K562 (cell line): ENCODE data around the gene STT3B. TPM values are rescaled to one million over a fixed set of nuclear protein-coding genes. Genes with fewer than 3 reads are reported as not detected.

Experiments
- ATAC-seq: fragments of 200-7000 bp; cut with Tn5 transposase; 3 replicates; pipeline ENCODE4 v1.9.1; 2020; ENCODE audit warnings: moderate library complexity
- BruUV-seq: library from RNA; stranded (reverse); fragments of 400-500 nt; replicated peaks from 2 replicates; lab custom pipeline; 2021; lab: Mats Ljungman, UMichigan
- CTCF ChIA-PET: fragments of 300-600 bp; formaldehyde crosslinking; extraction: SDS; loops from one replicate; lab custom pipeline; 2021; ENCODE audit warnings: low intra/inter-chr PET ratio; lab: Yijun Ruan, JAX
- POLR2A ChIA-PET: fragments of 300-600, 350-650 bp; sonication (Branson Sonifier 250); formaldehyde crosslinking; extraction: SDS; loops from one replicate; lab custom pipeline; 2021; ENCODE audit warnings: antibody characterized with exemption, inconsistent platforms; lab: Yijun Ruan, JAX
- DNase-seq, 4 experiments: peaks; one replicate each; pipeline versions ENCODE4 v3.0.0 to v3.0.0-alpha.2; 2011 to 2018; ENCODE audit warnings: low spot score in 3 of 4, mixed read lengths in 3 of 4; ENCODE audit errors: extremely low read depth in 1 of 4
- FAIRE-seq: peaks from 2 replicates; lab custom pipeline; 2011; peaks lifted over from hg19 to GRCh38; lab: Jason Lieb, UNC
- H2AFZ ChIP-seq: 2 replicates; pipeline ENCODE4 v1.6.0; 2011; ENCODE audit warnings: low read depth, low read length, control low read depth, inconsistent platforms
- H3K27ac ChIP-seq: fragments of 200-600 bp; 3 replicates; pipeline ENCODE4 v1.8.0; 2011; ENCODE audit warnings: low read depth, mild to moderate bottlenecking, control low read depth, inconsistent platforms, low read length, moderate library complexity, mixed read lengths; ENCODE audit errors: extremely low read depth
- H3K27me3 ChIP-seq, 2 experiments: fragments of 300-600 bp in 1 of 2; 2 replicates in 1 of 2; 3 replicates in 1 of 2; pipeline versions ENCODE4 v1.6.0 to v1.8.0; 2011; ENCODE audit warnings: inconsistent platforms in 2 of 2, low read length in 2 of 2, mild to moderate bottlenecking in 1 of 2, mixed read lengths in 1 of 2, moderate library complexity in 1 of 2; ENCODE audit not compliant: control insufficient read depth in 2 of 2, insufficient read depth in 2 of 2
- H3K36me3 ChIP-seq: fragments of 300-600 bp; 3 replicates; pipeline ENCODE4 v1.8.0; 2011; ENCODE audit warnings: mild to moderate bottlenecking, low read length, inconsistent platforms; ENCODE audit not compliant: control insufficient read depth, insufficient read depth
- H3K4me1 ChIP-seq, 2 experiments: fragments of 200-600 bp in 1 of 2; replicated peaks in 1 of 2; 2 replicates in 1 of 2; 3 replicates in 1 of 2; pipeline versions ENCODE4 v1.5.1 to v1.8.0; 2011; ENCODE audit warnings: inconsistent platforms in 2 of 2, low read length in 2 of 2, mild to moderate bottlenecking in 1 of 2, mixed read lengths in 1 of 2, moderate library complexity in 1 of 2; ENCODE audit not compliant: control insufficient read depth in 2 of 2, insufficient read depth in 2 of 2
- H3K4me2 ChIP-seq: 2 replicates; pipeline ENCODE4 v1.6.1; 2011; ENCODE audit warnings: low read length, control low read depth, inconsistent platforms, mixed read lengths; ENCODE audit not compliant: insufficient read depth
- H3K4me3 ChIP-seq: fragments of 200-600 bp; sonication (generic), shearing (Covaris generic); 2 replicates; pipeline ENCODE4 v1.5.1; 2016; ENCODE audit warnings: control low read depth, inconsistent platforms
- H3K79me2 ChIP-seq: fragments of 200-600 bp; 3 replicates; pipeline ENCODE4 v1.8.0; 2011; ENCODE audit warnings: low read length, inconsistent platforms; ENCODE audit not compliant: control insufficient read depth, insufficient read depth
- H3K9ac ChIP-seq, 2 experiments: 2 replicates each; pipeline versions ENCODE4 v1.6.0 to v1.6.1; 2011; ENCODE audit warnings: low read depth in 2 of 2, low read length in 2 of 2, control low read depth in 1 of 2, inconsistent platforms in 1 of 2, mild to moderate bottlenecking in 1 of 2, mixed read lengths in 1 of 2; ENCODE audit not compliant: insufficient read depth in 1 of 2
- H3K9me1 ChIP-seq: one replicate; pipeline ENCODE4 v1.6.0; 2011; ENCODE audit warnings: inconsistent platforms, mild to moderate bottlenecking, low read length, moderate library complexity; ENCODE audit not compliant: control insufficient read depth, insufficient read depth
- H3K9me3 ChIP-seq: replicated peaks from 2 replicates; pipeline ENCODE4 v1.5.1; 2011; ENCODE audit warnings: low read depth, low read length, inconsistent platforms; ENCODE audit not compliant: control insufficient read depth, insufficient read depth
- H4K20me1 ChIP-seq: replicated peaks from 2 replicates; pipeline ENCODE4 v1.6.1; 2011; ENCODE audit warnings: low read length, inconsistent platforms, mixed read lengths; ENCODE audit not compliant: control insufficient read depth, insufficient read depth
- CTBP1 ChIP-seq: fragments of 450-650 bp; IDR thresholded peaks from 2 replicates; pipeline ENCODE4 v1.6.1; 2016; ENCODE audit warnings: borderline replicate concordance
- KDM5B ChIP-seq: fragments of 200-600 bp; sonication (generic); IDR thresholded peaks from 2 replicates; pipeline ENCODE4 v1.6.1; 2012; ENCODE audit warnings: low read depth, mild to moderate bottlenecking, moderate library complexity, low read length, control low read depth, inconsistent platforms; ENCODE audit not compliant: insufficient replicate concordance
- MCM3 ChIP-seq: fragments of 450-650 bp; IDR thresholded peaks from 2 replicates; pipeline ENCODE4 v1.6.1; 2016
- RAD21 ChIP-seq, 2 experiments: fragments of 250-450 bp in 1 of 2; fragments of 450-650 bp in 1 of 2; sonication (Bioruptor Pico) in 1 of 2; formaldehyde crosslinking in 1 of 2; IDR thresholded peaks in 1 of 2; conservative IDR thresholded peaks in 1 of 2; 2 replicates each; pipeline versions ENCODE4 v1.4.0 to v1.8.0; 2020 to 2022; ENCODE audit warnings: mild to moderate bottlenecking in 2 of 2, moderate library complexity in 1 of 2
- VEZF1 ChIP-seq: fragments of 200-800 bp; sonication (Bioruptor generic); IDR thresholded peaks from 2 replicates; pipeline ENCODE4 v1.6.1; 2017; ENCODE audit warnings: missing genetic modification characterization, missing compliant biosample characterization
- WGBS: fragments of 100-300 bp; shearing (Covaris generic); methylation state at CpG from one replicate; pipeline ENCODE4 v1.1.6; 2016; ENCODE audit warnings: low coverage, mixed read lengths; ENCODE audit not compliant: insufficient coverage; ENCODE audit errors: missing lambda C conversion rate; 5-methylcytosine and 5-hydroxymethylcytosine counted together
- in situ Hi-C: fragments of 300-500 bp; cut with MboI; formaldehyde crosslinking; loops from 4 replicates; pipeline ENCODE4 v1.15.0; 2018; ENCODE audit warnings: inconsistent platforms, mixed read lengths
- intact Hi-C: fragments of 100-400 bp; cut with micrococcal nuclease; formaldehyde crosslinking; loops from 2 replicates; pipeline ENCODE4 v1.14.2; 2022
- polyA plus RNA-seq, 8 experiments: library from polyadenylated mRNA; depleted of rRNA in 4 of 8; stranded (reverse) in 5 of 8; unstranded in 3 of 8; fragments of >200 nt; fragmentation: Nextera tagmentation in 2 of 8; fragmentation: Illumina TruSeq in 1 of 8; extraction: Ambion mirVana in 2 of 8; extraction: Trizol in 1 of 8; gene quantifications; 2 replicates each; pipeline versions ENCODE4 v1.2.1 to v1.2.3, GENCODE V29; 2011 to 2014; ENCODE audit warnings: inconsistent platforms in 1 of 8, missing spikeins in 1 of 8
- total RNA-seq, 7 experiments: library from RNA; depleted of rRNA in 6 of 7; stranded (reverse); fragments of >200 nt in 6 of 7; fragmentation: Illumina TruSeq in 2 of 7; extraction: Trizol in 2 of 7; gene quantifications; 2 replicates each; pipeline versions ENCODE4 v1.2.1 to v1.2.3, GENCODE V29; 2011 to 2021; ENCODE audit warnings: low replicate concordance in 1 of 7

Gene STT3B
- total and polyA plus RNA-seq, 9 of the 15 experiments (the other 6 are each of a cell fraction or from before 2014, with no cell fraction given): 22.4 to 147 (median 100) TPM

- CTCF ChIA-PET: no interaction called here
Observed at GRCh38 chr3:31499281-31499680, 33.4 kb upstream of the STT3B start.

More at GRCh38 chr3:31499281-31499680, 33.4 kb upstream of the STT3B start:
- no peak overlapping the region for H3K4me2 ChIP-seq
- H3K4me1 ChIP-seq: no peaks in the 10 kb centered on the region
- H3K36me3 ChIP-seq: no peaks in the 10 kb centered on the region
- FAIRE-seq: no peak
- TF ChIP-seq KDM5B: no peak
- no peak for TF ChIP-seq RAD21 (CRISPR knock-in tag; conservative IDR thresholded peaks at IDR 0.05 in 1 of 2, IDR thresholded peaks at IDR 0.05 in 1 of 2)
- TF ChIP-seq MCM3: 0 out of 2 replicates have a peak, but pooled peaks have one; percentile 14
- no peak for TF ChIP-seq CTBP1
- no peak for TF ChIP-seq VEZF1 (CRISPR knock-in tag)
- TF ChIP-seq, all 486 proteins: peak for 1
- Histone ChIP-seq H3K4me3 (no peak overlapping the region), H4K20me1 (no peaks in the 10 kb centered on the region), H3K9me1 (no peaks in the 10 kb centered on the region), H3K79me2 (no peaks in the 10 kb centered on the region), H3K27me3 (peaks cover 4 to 5% of the 10 kb centered on the region in 2 experiments; a peak in 2 of 5 replicates), H3K9ac (no peak overlapping the region), H3K9me3 (no peaks in the 10 kb centered on the region), H3K27ac (no peak overlapping the region), H2AFZ (no peak overlapping the region)
- no TSS peak for BruUV-seq
- in situ Hi-C loops: no loop called here
- intact Hi-C loops: no loop called here
- POLR2A ChIA-PET: interaction anchor here (0.8 kb wide), 1 partner anchor 70 kb away, joined by 3 read pairs; no protein-coding TSS in a partner anchor
- 10% methylated on average over 3 of the region's 3 CpGs for whole genome bisulfite sequencing
- ATAC-seq: peak; percentile 47
- DNase-seq: no peak
